Central memory CD4-positive, alpha-beta T cell (primary cell): ENCODE measurements around the gene MMP1.

Experiments
- DNase-seq: peaks from one replicate; pipeline ENCODE4 v3.0.0; 2022

MMP1 gene

GRCh38 chr11:102802341-102802740 lies 4.4 kb upstream of the MMP1 start:
- DNase-seq: no peak

- no peak for DNase-seq
Measured at GRCh38 chr11:102800767-102801166, 2.8 kb upstream of the MMP1 start.

GRCh38 chr11:102799681-102800340 lies 1.9 kb upstream of the MMP1 start:
- no peak for DNase-seq

- DNase-seq: no peak
Measured at GRCh38 chr11:102794382-102794781, 3.6 kb downstream of the MMP1 start.

- DNase-seq: no peak
Measured at GRCh38 chr11:102793677-102794290, 4.2 kb downstream of the MMP1 start.

GRCh38 chr11:102792604-102793003 lies 5.4 kb downstream of the MMP1 start:
- DNase-seq: no peak

- DNase-seq: no peak
Measured at GRCh38 chr11:102791271-102792036, 6.5 kb downstream of the MMP1 start.

- DNase-seq: no peak
Measured at GRCh38 chr11:102788334-102788995, 9.5 kb downstream of the MMP1 start.

- DNase-seq: no peak
Measured at GRCh38 chr11:102784380-102784779, 13.6 kb downstream of the MMP1 start.

- no peak for DNase-seq
Measured at GRCh38 chr11:102783720-102784119, 14.2 kb downstream of the MMP1 start.

GRCh38 chr11:102783016-102783415 lies 14.9 kb downstream of the MMP1 start:
- DNase-seq: no peak

GRCh38 chr11:102781676-102782075 lies 16.3 kb downstream of the MMP1 start:
- DNase-seq: no peak

- no peak for DNase-seq
Measured at GRCh38 chr11:102780491-102780918, 17.5 kb downstream of the MMP1 start, which contains the start of gene MMP10. TSS of gene MMP10 (minus strand) at chr11:102780628. CDS start at chr11:102780591, 37 bp downstream.

- DNase-seq: no peak
Measured at GRCh38 chr11:102776454-102776853, 21.5 kb downstream of the MMP1 start.

GRCh38 chr11:102773386-102773785 lies 24.6 kb downstream of the MMP1 start:
- no peak for DNase-seq

GRCh38 chr11:102771351-102771750 lies 26.6 kb downstream of the MMP1 start:
- no peak for DNase-seq

GRCh38 chr11:102770191-102770590 lies 27.8 kb downstream of the MMP1 start:
- DNase-seq: no peak

GRCh38 chr11:102767800-102768199 lies 30.2 kb downstream of the MMP1 start:
- DNase-seq: no peak

GRCh38 chr11:102763440-102763839 lies 34.5 kb downstream of the MMP1 start:
- DNase-seq: no peak

GRCh38 chr11:102762361-102762767 lies 35.6 kb downstream of the MMP1 start:
- DNase-seq: no peak

- no peak for DNase-seq
Measured at GRCh38 chr11:102761646-102762238, 36.2 kb downstream of the MMP1 start.

GRCh38 chr11:102760344-102761035 lies 37.5 kb downstream of the MMP1 start:
- no peak for DNase-seq
